GM18520 (cell line): ENCODE results near the gene FLII.
"Not testable (repeated sequence)": the region's sequence is repeated elsewhere in the genome, so short reads cannot be mapped to it uniquely, and the experiment has no call there.

Source experiments
- ATAC-seq: cut with Tn5 transposase; IDR thresholded peaks from one replicate; pipeline ENCODE4 v1.9.1; 2021; ENCODE audit not compliant: unreplicated experiment

FLII gene

GRCh38 chr17:18258356-18259038, at the start of gene FLII:
Gene FLII (minus strand): TSS chr17:18258738. CDS start chr17:18258690, 48 bp downstream.
- no peak for ATAC-seq

GRCh38 chr17:18303206-18303605, 44.7 kb upstream of the FLII start:
- not testable (repeated sequence) for ATAC-seq

GRCh38 chr17:18300725-18301480, 42.4 kb upstream of the FLII start:
- ATAC-seq: no peak

GRCh38 chr17:18298061-18298460, 39.5 kb upstream of the FLII start:
- ATAC-seq: not testable (repeated sequence)

- no peak for ATAC-seq
Observed at GRCh38 chr17:18291718-18292540, 33.4 kb upstream of the FLII start.

DNA sequence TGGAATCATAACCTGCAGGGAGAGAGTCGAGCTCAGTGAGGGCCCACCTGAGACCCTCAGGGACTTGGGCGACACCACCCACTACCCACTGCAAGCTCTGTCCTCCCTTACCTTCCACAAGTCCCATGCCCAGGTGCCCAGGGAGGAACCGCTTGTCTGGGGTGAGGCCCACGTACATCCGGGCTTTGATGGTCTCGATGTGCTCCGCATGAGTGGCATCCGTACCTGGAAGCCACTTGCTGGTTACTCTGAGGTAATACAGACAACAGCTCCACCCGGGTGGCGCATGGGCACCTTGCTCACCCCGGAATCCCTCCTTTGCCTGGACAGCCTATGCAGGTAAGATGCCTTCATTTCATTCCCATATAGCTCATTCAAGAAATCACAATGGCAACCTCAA, 26.8 kb upstream of the FLII start:
- no peak for ATAC-seq

DNA sequence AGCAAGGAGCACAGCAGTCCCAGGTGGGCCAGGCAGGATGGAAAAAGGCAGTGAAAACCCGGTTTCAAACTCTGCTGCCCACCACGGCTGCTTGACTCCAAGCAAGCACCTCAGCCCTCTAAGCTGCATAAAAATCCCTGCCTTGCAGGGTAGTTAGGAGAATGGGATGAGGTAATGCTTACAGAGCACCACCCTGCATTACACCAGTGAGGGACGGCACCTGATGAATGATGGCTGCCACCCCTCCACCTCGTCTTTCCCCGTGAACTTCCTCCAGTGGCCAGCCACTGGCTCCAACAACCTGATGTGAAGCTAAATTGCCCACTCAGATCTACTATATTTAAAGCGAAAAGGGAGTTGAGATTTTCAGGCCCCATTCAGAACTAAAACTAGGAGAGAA, 23.2 kb upstream of the FLII start:
- no peak for ATAC-seq

DNA sequence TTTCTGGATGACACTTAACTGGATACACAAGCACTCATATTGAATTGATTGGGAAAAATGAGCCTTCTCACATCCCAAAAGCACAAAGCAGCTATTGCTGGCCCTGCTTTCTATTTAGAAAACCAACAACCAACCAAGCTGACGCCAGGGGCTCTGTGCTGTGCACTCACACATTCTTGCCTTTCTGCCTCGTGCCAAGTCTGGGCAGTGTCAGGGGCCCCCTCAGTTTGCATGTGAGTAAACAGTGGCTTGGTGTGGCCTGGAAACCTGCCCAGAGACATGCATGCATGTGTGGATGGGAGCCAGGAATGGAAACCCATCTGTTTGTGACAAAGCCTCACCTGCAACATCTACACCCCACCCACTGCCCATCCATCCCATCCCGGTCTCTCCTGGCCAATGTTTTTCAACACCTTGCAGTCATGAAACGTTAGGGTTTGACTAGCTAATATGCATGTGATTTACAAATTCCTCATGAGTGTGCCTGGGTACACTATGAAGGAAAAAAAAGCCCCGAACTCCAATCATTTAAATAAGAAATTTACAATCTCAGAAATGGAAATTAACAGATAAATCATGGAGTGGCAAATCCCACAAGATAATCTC, 22.3 kb upstream of the FLII start:
- ATAC-seq: no peak

GRCh38 chr17:18280249-18280648, 21.7 kb upstream of the FLII start:
- ATAC-seq: no peak

DNA sequence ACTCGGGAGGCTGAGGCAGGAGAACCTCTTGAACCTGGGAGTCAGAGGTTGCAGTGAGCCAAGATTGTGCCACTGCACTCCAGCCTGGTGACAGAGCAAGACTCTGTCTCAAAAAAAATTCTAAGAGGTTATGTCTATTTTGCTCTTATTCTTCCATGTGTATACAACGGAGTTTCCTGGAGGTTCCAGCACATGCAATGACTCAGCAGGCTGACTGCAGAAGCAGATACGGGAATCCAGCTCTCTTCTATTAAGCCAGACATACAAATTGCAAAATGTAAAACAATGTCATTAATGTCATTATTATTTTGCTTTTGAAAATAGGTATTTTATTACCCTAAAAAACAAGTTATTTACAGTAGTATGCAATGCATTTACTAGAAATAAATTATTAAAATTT, 20.3 kb upstream of the FLII start:
- ATAC-seq: no peak

DNA sequence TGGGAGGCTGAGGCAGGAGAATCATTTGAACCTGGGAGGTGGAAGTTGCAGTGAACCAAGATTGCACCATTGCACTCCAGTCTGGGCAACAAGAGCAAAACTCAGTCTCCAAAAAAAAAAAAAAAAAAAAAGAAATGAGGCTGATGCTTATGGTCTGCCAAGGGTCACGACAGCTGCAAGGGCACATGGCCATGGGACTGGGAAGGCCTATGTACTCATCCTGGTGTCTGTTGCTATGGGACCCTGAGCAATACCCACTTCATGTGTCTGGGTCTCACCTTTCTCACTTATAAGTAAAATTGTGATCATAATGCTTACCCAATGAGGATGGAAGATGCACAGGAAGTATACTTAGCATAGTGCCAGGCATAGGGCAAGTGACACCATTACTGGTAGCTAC, 18.5 kb upstream of the FLII start:
- ATAC-seq: no peak

DNA sequence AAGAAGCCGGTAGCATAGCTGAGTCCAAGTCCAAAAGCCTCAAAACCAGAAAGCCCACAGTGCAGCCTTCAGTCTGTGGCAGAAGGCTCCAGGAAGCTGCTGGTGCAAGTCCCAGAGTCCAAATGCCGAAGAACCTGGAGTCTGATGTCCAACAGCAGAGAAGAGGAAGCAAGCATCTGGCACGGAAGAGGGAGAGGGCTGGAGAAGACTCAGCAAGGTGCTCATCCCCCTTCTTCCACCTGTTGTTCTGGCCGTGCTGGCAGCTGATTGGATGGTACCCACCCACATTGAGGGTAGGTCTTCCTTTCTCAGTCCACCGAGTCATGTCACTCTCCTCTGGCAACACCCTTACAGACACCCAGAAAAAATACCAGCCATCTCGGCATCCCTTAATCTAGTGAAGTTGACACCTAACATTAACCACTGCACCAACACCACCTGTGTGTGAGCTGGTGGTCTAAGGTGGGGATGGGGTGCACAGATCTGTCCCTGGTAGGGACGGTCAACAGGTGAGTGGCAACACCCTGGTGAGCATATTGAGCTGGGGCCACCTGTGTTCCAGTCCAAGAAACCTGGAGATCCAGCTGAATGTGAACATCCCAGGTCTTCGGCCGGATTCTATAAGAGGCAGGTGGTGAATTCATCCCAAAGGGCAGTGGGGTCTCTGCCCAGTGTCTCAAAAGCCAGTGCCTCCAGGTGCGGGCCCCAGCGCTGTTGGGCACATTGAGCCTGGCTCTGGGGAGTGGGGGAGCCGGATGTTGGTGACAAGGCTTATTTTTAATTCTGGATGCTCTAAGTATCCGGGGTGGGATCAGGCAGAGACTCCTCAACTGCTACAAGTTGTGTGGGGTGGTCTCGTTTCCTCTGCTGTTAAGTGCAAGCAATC, 11.8 kb upstream of the FLII start:
- ATAC-seq: no peak

DNA sequence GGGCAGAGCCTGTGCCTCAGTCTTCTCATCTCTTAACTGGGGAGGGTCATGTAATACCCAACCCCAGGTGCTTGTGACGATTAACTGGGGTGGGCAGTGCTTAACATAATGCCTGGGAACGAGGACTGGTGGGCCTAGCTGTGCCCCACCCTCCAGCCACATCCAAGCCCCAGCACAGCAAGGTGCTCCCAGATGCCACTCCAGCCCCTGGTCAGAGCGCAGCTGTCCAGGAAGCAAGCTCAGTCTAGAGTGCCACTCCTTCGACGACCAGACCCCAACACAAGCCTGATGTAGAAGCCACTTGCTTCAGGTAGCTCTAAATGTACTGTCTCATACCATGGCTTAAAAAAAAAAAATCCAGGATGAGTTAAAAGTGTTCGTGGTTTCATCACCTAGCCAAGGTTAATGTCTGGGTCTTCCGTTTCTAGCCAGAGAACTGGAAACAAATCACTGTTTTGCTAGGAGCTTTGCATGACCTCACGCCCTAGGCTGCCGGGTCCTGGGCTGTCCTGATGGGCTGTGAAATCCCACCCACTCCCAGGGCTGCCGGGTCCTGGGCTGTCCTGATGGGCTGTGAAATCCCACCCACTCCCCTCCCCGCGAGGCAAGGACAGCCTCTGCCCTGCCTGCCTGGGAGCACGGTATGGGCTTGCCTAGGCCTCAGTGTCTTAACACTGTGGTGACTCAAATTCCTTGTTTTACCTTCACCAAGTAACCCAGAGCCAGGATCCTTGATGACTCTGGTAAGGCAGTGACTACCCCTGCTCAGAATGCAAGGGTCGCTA, 9.6 kb upstream of the FLII start:
- ATAC-seq: no peak

- ATAC-seq: no peak
Observed at GRCh38 chr17:18267366-18267765, 8.8 kb upstream of the FLII start.

GRCh38 chr17:18263885-18264682, 5.5 kb upstream of the FLII start:
- no peak for ATAC-seq

DNA sequence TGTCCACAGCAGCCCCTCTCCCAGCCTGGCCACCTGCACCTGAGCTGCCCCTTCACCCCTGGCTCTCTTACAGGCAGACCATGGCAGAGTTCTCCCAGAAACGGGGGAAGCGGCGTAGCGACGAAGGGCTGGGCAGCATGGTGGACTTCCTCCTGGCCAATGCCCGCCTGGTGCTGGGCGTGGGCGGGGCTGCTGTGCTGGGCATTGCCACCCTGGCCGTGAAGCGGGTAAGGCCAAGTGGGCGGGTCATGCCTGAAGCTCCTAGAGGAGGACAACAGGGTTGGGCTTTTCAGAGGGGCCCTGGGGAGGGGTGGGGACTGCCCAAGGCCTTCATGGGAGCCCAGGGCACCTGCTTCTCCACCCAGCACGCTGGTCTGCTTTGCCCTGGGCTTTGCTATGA, 4.1 kb upstream of the FLII start:
- no peak for ATAC-seq

DNA sequence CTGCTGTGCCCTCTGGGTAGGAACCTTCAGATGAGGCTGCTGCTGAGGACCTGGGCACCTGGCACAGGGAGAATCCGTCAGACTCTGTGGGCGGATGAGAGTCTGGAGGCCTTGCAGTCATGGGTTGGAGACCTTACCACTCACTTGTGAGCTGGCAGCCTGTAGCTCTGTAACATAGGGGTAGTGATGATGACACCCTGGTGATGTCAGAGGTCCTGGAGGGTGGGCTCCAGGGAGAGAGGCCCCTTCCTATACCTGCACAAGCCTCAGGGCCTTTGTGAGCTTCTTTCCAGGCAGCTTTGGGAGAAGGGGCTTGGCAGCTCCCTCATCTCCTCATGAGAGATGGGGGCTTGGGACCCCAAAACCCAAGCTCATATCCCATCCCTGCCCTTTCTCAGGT, 3.6 kb upstream of the FLII start:
- ATAC-seq: no peak

DNA sequence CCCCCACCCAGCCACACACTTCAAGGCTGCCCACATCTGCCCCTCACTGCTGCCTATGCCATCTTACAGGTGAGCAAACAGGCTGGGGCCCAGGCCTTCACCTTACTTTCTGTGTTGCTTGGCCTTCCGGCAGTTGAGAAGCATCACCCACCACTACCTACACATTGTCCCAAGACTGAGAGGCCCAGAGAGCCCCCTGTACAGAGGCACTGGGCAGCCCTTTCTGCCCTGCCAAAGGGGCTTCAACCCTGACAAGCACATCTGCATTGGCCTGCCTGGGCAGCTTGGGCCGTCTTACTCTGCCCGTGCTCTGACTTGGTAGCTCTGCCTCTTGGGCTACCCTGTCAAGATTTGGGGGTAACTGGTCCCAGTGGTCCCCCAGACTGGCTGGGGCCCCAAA, 3.1 kb upstream of the FLII start:
- ATAC-seq: no peak

DNA sequence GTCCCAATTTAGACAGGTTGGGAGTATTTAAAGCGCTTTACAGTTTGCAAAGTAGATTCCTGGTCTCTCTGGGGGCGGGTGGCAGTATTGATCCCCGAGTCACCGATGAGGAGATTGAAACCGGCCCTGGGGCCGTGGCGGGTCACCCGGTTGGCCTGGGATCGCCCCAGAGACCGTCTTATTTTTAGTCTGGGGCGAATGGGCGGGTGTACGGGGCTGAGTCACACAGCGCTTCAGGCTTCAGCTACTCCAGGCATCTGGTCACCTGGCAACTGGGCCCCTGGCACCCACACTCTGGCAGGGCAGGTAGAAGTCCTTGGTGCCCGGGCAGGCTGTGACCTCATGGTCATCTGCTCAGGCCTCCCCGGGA, 2.6 kb upstream of the FLII start:
- no peak for ATAC-seq
